CD4-positive, alpha-beta T cell treated with Interleukin-15 for 1 hour (primary cell): ENCODE results near the gene IL1RN.

Experiments
- DNase-seq: peaks from one replicate; pipeline ENCODE4 v3.0.0-alpha.2; 2020

Gene IL1RN

DNA sequence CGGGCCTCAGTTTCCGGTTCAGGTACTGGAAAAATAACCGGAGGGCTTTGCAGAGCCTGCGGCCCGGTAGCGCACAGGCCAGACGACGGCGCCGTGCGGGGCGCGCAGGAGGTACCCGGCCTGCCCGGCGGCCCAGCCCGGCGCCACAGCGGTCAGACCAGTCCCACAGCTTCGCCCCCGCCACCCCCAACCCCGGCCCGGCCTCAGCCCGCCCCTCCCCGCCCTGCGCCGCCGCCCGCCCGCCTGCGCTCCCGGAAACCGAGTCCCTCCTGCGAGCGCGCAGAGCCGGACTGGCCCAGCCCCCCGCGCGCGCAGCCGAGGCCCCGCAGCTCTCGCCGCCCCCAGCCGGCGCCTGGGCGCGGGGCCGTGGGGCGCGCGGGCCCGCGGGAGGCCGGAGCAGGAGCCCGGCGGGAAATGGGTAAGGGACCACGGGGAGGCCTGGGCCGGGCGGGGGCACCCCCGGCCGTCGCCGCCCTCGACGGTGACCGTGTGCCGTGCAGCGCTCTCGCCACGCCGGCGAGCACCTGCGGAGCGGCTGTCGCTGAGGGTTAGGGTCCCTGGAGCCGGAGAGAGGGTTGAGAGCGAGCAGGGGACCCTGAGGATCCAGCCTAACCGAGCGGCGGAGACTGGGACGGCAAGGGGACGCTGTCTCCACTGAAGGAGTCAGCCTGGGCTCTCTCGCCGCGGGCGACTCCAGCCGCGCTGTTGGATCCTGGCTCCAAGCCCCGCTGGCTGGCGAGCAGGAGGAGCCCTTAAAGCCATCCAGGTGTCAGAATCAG, 29.9 kb downstream of the IL1RN start:
- no peak for DNase-seq

GRCh38 chr2:113157897-113158753, 30.7 kb downstream of the IL1RN start:
- no peak for DNase-seq

GRCh38 chr2:113158884-113159553, 31.6 kb downstream of the IL1RN start:
- no peak for DNase-seq

- no peak for DNase-seq
Measured at GRCh38 chr2:113160248-113160647, 32.9 kb downstream of the IL1RN start.

- DNase-seq = no peak
Measured at GRCh38 chr2:113160962-113161361, 33.6 kb downstream of the IL1RN start.

DNA sequence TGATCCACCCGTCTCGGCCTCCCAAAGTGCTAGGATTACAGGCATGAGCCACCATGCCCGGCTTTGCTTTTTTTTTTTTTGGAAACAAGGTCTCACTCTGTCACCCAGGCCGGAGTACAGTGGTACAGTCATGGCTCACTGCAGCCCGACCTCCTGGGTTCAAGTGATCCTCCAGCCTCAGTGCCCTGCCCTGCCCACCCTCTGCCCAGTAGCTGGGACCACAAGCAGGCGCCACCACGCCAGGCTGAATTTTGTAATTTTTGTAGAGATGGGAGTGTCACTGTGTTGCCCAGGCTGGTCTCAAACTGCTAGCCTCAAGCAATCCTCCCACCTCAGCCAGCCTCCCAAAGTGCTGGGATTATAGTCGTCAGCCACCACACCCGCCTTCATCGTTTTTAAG, 34.8 kb downstream of the IL1RN start:
- no peak for DNase-seq

GRCh38 chr2:113162869-113163268, 35.5 kb downstream of the IL1RN start:
- no peak for DNase-seq

DNA sequence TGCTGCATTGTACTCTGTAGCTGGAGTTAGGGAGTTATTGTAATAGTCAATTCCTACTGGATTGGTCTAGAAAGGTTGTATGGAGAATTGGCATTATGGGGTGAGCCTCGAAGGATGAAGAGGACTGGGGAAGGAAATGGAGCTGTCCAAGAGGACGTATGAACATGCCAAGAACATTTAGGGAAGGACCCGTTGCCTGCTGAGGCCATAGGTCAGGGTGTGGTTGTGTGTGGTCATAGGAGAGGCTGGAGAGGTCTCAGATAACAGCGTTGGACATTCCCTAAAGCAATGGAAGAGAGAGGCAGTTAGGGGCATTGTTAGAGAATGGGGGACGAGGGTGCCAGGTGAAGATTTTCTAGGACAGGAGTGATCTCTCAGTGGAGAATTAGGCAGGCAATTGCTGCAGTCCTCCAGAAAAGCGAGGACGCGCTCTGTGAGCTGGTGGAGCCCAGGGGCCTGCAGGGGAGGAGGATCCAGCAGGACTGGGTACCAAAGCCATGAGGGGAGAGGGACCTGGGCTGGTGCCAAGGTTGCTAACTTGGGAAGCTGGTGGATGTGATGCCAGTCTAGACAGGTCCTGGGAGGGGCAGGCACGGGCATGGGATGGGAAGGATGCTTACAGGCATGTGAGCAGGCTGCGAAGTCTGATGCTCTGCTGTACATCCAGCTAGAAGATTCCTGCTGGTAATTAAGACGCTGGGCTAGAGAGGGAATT, 37.0 kb downstream of the IL1RN start:
- DNase-seq = no peak

GRCh38 chr2:113164930-113165585, 37.7 kb downstream of the IL1RN start:
- DNase-seq = no peak

DNA sequence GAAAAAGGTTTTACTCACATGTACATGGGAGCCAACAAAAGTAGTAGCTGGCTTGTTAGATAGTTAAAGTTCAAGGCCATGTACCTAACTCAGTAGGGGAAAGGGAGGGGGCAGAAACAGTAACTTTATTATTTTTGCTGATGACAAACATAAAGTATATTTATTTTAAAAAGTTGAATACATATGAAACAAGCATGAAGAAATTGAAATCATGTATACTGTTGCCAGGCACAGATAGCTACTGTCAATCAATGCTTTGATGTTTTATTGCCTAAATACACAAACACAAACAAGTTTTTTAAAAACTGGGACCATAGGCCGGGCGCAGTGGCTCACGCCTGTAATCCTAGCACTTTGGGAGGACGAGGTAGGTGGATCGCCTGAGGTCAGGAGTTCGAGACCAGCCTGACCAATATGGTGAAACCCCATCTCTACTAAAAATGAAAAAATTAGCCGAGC, 38.8 kb downstream of the IL1RN start:
- DNase-seq = no peak

DNA sequence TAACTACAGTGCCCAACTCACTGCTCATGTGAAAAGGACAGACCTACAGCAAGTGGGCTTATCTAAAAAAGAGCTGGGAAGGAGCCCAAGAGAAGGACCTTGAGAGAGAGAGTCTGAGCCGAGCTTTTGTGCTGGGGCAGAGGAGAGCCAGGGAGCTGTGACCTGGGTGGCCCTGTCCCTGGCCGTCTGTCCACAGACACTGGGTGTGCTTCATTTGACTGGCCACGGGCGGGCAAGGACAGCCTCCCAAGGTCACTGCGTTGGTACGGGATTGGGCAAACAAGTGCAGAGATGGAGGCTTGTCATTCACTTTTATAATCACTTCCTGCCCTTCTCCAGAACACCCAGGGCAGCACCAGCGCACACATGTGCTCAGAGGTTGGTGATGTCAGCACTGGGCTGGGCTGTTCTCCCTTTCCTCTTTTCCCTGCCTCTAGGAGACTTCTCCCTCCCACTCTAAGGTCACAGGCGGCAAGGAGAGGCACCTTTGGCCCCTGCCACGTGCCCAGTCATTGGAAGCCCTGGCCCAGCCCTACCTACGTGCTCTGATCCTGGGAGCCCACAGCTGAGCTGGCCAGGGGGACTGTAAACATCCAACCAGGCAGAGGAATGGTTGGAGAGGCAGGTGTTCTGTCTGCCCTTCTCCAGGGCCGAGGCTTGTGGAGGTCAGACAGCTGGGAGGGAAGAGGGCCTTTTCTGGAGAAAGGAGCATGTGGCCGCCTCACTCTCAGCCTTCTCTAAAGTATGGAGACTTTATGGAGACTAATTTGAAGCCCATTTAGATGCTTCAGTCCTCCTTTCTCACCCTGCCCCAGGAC, 39.9 kb downstream of the IL1RN start:
- peak; percentile 46 for DNase-seq

DNA sequence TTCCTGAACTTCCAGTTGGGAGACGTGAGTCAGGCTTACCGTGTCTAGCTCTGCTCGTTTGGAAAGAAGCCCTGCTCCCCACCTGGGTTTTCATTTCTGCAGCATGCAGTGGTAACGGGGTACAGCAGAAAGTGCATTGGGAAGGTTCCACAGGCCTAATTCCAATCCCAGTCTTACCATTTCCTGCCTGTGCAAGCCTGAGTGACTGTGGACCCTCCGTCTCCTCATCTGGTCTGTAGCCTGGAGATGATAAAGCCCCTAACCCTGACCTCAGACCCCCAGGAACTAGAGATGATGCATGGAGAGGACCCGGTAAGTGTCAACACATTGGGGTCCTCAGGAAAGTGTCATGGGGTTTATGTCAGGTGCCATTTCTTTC, 40.6 kb downstream of the IL1RN start:
- no peak for DNase-seq

DNA sequence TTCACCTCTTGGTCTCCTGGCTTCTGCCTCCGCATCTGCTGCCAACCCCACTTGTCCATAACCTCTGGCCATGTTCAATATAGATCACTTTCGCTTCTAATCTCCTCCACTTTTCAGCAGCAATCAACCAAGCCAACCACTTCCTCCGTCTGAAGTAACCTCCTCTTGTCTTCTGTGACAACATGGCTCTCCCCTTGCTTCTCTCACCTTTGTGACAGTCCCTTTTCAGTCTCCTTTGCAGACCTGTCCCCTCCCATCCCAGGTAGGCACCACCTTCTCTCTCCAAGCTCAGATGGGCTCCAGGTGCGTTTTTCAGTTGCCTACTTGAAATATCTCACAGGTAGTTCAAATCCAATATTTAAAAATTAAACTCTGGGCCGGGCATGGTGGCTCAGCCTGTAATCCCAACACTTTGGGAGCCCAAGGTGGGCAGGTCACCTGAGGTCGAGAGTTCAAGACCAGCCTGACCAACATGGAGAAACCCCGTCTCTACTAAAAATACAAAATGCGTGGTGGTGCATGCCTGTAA, 41.7 kb downstream of the IL1RN start:
- no peak for DNase-seq

- no peak for DNase-seq
Measured at GRCh38 chr2:113169586-113169985, 42.2 kb downstream of the IL1RN start.

DNA sequence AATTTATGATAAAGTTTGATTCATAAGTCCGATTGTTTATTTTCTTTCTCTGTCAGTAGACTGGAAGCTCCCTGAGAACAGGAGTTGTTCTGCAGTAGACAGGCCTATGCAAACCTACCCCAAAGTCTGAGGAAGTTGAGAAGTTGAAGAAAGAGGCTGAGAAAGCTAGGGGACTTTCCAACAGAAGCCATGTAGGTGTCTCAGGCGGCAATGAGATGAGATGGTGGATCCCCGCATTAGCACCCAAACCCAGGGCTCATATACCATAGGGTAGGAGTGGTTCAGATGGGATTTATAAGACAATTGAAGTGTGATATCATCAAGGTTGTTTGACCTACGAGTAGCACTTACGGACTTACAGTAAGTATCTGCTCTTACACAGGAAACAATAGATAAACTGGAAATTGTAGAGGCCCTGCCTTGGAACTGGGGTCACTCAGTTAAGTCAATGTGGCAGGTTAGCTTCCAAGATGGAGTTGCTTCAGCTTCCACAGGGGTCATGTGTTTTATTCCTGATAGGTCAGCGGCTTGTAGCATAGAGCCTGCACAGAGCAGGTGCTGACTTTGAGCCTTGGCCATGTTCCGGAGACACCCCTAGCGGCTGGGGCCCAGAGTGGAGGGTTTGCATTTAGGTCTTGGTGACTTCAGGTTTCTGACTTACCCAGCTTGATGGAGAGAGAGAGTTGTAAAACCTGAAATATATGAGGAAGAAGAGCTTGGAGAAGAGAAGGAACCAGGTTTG, 44.1 kb downstream of the IL1RN start:
- DNase-seq = no peak

DNA sequence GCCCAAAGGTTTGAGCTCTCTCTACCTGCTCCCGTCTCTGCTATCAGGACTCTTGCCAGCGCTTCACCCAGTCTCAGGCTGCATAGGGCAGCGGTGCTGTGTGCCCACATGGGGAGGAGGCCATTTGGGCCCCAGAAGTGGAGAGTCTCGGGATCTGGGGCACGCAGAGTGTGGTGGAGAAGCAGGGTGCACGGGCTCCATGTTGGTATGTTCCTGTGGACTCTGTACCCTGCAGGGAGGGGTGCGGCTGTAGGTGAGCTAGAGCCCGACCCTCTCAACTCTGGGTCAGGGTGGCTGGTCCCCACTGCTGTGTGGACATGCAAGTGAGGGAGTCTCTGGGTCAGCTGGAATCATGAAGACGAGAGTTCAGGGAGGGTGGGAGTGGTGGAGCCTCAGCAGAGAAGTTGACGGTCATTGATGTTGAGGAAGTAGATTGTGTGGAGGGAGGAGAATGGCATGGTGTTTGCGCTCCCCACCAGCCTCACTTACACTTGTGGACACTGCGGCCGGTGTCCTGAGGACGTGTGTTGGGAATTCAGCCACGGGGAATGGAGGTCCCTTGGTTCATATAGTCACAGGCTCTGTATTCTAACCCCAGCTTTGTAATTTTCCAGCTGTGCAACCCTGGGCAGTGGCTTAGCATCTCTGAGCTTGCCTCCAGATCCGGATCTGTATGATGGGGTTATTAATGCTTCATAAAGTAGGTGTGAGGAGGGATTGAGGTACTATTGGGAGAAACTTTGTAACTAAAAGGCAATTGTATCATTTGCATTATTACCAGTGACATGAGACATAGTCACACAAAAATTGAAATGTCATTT, 45.5 kb downstream of the IL1RN start:
- no peak for DNase-seq

- peak; percentile 84 for DNase-seq
Measured at GRCh38 chr2:113173542-113174375, 46.4 kb downstream of the IL1RN start, which contains the start of gene PSD4. Gene PSD4 (plus strand): TSS chr2:113173971. CDS start chr2:113182457, 8,486 bp downstream.

DNA sequence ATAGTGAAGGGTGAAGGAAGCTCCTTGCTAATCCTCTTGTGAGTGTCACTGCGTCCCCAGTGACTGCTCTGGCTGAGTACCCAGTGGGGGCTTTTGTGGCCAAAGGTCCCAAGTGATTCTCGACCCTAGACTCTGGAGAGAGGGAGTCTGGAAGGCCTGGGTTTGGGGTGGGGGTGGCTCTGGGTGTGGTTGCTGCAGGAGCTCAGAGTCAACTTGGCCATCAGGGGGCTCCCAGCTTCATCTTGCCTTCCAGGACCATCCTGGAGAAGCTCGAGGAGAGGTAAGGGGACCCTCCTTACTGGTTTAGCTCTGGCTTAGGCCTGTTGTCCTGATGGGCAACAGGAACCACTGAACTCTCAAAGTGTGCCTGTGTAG, 47.0 kb downstream of the IL1RN start:
- DNase-seq = no peak
